Epithelial cell of esophagus (primary cell): ENCODE measurements around the gene CATSPER3.

Experiments
- DNase-seq: peaks from one replicate; pipeline ENCODE4 v3.0.0; 2010; ENCODE audit warnings: low read depth
- H3K4me3 ChIP-seq: 2 replicates; pipeline ENCODE4 v1.5.1; 2011; ENCODE audit warnings: mild to moderate bottlenecking, low read length, control low read depth
- CTCF ChIP-seq: IDR thresholded peaks from 2 replicates; pipeline ENCODE4 v1.5.1; 2011; ENCODE audit warnings: low read depth, mild to moderate bottlenecking, low read length, control low read depth, inconsistent platforms; ENCODE audit not compliant: insufficient read depth; ENCODE audit errors: missing control alignments

Gene CATSPER3

GRCh38 chr5:134967607-134968006, at the start of gene CATSPER3:
TSS of gene CATSPER3 (plus strand) at chr5:134967907. CDS start at chr5:134967992, 85 bp downstream.
- TF ChIP-seq CTCF = no peak
- no peak within 1 kb of the TSS for H3K4me3 ChIP-seq
- DNase-seq = no peak

- no peak for DNase-seq
- TF ChIP-seq CTCF = no peak
- no peak overlapping the region for H3K4me3 ChIP-seq
Measured at GRCh38 chr5:134918861-134919260, 48.8 kb upstream of the CATSPER3 start.

GRCh38 chr5:134920848-134921575, 46.7 kb upstream of the CATSPER3 start:
- DNase-seq = no peak
- no peak overlapping the region for H3K4me3 ChIP-seq
- TF ChIP-seq CTCF = no peak

GRCh38 chr5:134932508-134932907, 35.2 kb upstream of the CATSPER3 start:
- no peak for TF ChIP-seq CTCF
- no peak overlapping the region for H3K4me3 ChIP-seq
- no peak for DNase-seq

- no peak for TF ChIP-seq CTCF
- DNase-seq = no peak
- no peak overlapping the region for H3K4me3 ChIP-seq
Measured at GRCh38 chr5:134934202-134934601, 33.5 kb upstream of the CATSPER3 start.

- no peak for TF ChIP-seq CTCF
- no peak overlapping the region for H3K4me3 ChIP-seq
- no peak for DNase-seq
Measured at GRCh38 chr5:134935711-134936602, 31.8 kb upstream of the CATSPER3 start.
